ENCODE measurements around the gene RPS26. TPM values are rescaled to one million over a fixed set of nuclear protein-coding genes. Genes with fewer than 3 reads are reported as not detected.
"Not testable (repeated sequence)": the region's sequence is repeated elsewhere in the genome, so short reads cannot be mapped to it uniquely, and the experiment has no call there.

RPS26 gene
- total RNA-seq, result 3,534 and 3,636 TPM in 2 replicates

DNA sequence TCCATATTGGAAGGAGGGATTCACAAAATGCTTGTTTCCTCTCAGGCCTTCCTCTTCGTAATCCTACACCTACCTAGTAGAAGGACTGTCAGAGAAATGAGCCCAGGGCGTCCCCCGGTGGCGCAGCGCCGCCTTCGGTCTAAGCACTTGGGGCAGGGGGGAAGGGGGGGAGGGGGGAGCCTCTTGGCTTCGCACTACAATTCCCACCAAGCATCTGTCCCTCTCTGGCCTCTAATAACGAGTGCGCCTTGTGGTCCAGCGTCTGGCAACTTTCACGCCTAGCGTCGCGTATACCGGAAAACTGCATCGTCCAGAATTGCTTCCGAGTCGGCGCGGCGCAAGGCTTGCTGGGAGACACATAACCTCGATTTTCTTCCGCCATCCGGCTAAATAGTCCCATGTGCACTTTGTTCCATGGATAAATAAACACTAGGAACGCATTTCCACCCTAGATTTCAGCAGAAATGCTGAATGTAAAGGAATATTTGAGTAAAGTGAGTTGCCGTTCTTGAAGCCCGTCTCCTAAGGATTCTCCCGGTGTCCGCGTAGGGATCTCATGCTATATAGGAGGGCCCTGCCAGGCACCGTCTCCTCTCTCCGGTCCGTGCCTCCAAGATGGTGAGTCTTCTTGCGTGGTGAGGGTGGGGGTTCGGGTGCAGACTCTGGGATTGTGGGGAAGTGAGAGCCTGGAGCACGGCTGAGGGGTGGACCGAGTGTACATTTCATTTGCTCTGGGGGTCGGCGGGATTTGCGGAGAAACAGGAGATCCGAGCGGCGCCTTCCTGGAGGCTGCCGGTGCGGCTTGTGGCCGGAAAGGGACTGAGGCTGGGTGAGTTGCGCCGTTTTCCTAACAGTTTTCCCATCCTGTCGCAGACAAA lies at the start of gene RPS26:
RPS26 (plus strand) TSS at position 367 of the 878 bp plus-strand sequence; CDS start at position 616, 249 bp downstream.
- DNase-seq (ENCODE audit: low read depth), result peak; percentile 98
- H3K4me3 ChIP-seq (ENCODE audit: low read depth, low read length), result peak within 1 kb of the TSS; percentile 90
- TF ChIP-seq, protein P1, sequence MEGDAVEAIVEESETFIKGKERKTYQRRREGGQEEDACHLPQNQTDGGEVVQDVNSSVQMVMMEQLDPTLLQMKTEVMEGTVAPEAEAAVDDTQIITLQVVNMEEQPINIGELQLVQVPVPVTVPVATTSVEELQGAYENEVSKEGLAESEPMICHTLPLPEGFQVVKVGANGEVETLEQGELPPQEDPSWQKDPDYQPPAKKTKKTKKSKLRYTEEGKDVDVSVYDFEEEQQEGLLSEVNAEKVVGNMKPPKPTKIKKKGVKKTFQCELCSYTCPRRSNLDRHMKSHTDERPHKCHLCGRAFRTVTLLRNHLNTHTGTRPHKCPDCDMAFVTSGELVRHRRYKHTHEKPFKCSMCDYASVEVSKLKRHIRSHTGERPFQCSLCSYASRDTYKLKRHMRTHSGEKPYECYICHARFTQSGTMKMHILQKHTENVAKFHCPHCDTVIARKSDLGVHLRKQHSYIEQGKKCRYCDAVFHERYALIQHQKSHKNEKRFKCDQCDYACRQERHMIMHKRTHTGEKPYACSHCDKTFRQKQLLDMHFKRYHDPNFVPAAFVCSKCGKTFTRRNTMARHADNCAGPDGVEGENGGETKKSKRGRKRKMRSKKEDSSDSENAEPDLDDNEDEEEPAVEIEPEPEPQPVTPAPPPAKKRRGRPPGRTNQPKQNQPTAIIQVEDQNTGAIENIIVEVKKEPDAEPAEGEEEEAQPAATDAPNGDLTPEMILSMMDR (conservative IDR thresholded peaks at IDR 0.05; ENCODE audit: low read depth, low read length), result peak; percentile 49

DNA sequence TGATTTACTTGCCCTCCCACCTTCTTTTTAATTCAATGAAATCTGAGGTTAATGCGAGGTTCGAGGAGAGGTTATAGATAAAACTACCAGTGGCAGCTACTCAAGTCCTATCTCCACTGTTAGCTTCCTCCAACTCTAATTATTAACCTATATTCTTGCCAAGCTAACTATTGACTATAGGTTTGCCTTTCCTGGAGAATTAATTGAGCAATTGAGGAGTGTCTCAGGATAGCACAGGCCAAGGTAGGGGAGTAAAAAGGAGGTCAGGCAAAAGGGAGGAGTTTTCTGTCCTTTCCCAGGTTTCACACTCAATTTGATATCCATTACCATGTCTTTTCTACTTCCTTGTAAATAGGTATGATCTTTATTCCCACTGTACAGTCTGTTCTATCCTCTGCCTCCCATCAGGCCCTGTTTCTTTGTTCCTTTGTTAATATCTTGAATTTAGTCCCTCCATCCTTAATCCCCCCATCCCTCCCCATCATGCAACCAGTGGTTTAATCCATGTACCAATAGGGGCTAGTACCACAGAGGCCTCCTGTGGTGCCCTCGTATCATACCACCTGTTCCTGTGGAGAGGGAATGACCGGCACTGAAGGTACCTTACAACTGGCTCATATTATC lies 48.4 kb upstream of the RPS26 start:
- DNase-seq (ENCODE audit: low read depth), result no peak
- no peak overlapping the region for H3K4me3 ChIP-seq (ENCODE audit: low read depth, low read length)
- TF ChIP-seq, protein P1 (conservative IDR thresholded peaks at IDR 0.05; ENCODE audit: low read depth, low read length), result no peak

DNA sequence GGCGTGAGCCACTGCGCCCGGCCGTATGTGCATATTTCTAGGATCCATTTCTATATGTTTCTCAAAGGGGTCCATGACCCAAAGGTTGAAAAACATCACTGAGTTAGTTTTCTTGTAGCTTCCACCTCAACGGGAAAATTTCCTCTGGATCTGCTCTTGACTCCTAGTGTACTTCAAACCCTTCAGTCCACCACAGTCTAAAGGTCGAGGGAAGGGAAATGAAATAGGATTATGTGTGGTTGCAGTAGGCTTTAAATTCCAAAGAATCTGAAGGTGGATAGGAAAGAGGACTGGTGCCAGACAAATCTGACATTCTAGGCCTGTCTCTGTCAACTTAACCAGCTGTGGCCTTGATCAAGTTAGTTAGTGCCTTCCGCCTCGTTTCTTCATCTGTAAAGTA lies 46.4 kb upstream of the RPS26 start:
- H3K4me3 ChIP-seq (ENCODE audit: low read depth, low read length), result no peak overlapping the region
- no peak for DNase-seq (ENCODE audit: low read depth)
- TF ChIP-seq, protein P1 (conservative IDR thresholded peaks at IDR 0.05; ENCODE audit: low read depth, low read length), result no peak

DNA sequence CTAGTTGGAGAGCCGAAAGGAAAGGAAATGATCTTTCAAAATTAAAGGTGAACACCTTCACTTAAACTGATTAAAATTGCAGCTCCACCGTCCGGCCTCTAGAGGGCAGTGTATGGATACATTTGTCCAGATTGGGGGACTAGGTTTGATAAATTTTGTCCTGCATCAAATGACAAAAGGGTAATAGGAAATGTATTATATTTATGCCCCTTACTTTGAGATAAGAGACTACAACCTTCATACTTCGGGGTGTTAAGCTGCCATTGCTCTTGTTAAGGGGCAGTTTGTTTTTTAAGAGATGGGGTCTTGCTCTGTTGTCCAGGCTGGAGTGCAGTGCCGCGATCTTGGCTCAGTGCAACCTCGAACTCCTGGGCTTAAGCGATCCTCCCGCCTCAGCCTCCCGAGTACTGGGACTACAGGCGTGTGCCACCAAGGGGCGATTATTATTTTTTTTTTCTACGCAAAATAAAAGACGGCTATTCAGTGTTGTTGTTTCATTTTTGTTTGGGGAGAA lies 45.5 kb upstream of the RPS26 start:
- peak overlapping the region; percentile 83 for H3K4me3 ChIP-seq (ENCODE audit: low read depth, low read length)
- TF ChIP-seq, protein P1 (conservative IDR thresholded peaks at IDR 0.05; ENCODE audit: low read depth, low read length), result peak; percentile 87
- DNase-seq (ENCODE audit: low read depth), result no peak

DNA sequence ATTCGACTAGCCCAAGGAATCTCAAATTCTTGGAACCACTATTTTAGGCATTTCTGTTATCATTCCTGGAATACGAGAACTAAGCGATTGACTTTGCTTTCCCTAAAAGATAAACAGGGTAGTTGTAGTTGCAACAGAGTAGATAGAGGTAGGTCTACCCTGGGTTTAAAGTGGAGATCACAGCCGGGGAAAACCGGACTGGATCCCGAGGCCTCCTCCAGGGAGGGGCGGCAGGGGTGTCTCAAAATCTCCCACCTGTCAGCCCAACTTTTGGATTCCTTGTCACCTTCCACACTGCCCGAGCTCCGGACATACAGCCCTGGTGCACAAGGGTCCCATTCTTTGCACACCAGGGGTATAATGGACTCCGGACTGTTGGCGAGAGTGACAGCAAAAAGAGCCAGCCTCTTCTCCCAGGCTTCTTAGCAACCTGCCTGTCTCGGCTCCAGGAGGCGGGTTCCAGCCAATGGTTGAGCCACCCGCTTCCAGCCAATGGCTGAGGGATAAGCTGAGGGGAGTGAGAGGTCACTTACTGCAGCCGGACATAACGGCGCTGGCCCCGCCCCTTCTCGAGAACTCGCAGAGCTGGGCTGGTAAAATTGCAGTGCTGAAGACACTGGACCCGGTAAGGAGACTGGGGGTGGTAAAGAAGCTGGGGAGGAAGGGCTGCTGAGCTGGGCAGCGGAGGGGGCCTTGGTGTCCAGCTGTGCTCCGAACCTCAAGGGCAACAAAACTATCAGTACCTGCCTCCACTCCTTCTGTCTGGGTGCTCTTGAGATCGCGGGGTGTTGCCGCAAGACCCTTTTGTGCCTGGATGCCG lies 44.8 kb upstream of the RPS26 start, which contains the start of gene SUOX:
SUOX (plus strand) TSS at position 562 of the 820 bp plus-strand sequence. CDS start 4,946 bp downstream, outside the sequence.
- TF ChIP-seq, protein P1 (conservative IDR thresholded peaks at IDR 0.05; ENCODE audit: low read depth, low read length), result no peak
- DNase-seq (ENCODE audit: low read depth), result peak; percentile 74
- peak within 1 kb of the TSS; percentile 83 for H3K4me3 ChIP-seq (ENCODE audit: low read depth, low read length)

DNA sequence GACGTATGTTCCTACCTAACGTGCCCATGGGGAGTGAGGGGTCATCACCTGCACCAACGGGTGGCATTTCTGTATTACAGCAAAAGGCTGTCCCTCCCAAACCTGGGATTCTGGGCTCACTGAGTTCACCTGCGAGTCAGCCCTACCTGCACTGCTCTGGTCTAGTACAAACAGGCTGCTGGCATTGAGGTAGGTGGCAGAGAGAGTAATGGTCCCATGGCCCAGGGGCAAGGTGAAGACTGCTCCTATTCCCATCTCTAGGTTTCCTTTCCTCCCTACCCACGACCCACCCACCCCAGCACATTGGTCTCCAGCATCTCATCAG lies 44.2 kb upstream of the RPS26 start:
- TF ChIP-seq, protein P1 (conservative IDR thresholded peaks at IDR 0.05; ENCODE audit: low read depth, low read length), result no peak
- peak overlapping the region; percentile 83 for H3K4me3 ChIP-seq (ENCODE audit: low read depth, low read length)

DNA sequence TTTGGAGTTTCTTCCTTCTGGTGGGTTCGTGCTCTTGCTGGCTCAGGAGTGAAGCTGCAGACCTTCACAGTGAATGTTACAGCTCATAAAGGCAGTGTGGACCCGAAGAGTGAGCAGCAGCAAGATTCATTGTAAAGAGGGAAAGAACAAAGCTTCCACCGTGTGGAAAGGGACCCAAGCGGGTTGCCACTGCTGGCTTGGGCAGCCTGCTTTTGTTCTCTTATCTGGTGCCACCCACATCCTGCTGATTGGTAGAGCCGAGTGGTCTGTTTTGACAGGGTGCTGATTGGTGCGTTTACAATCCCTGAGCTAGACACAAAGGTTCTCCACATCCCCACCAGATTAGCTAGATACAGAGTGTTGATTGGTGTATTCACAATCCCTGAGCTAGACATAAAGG lies 42.2 kb upstream of the RPS26 start:
- H3K4me3 ChIP-seq (ENCODE audit: low read depth, low read length); DNase-seq (ENCODE audit: low read depth): not testable (repeated sequence)

More for the DNA sequence above, 44.2 kb upstream of the RPS26 start:
- DNase-seq (ENCODE audit: low read depth), result no peak

DNA sequence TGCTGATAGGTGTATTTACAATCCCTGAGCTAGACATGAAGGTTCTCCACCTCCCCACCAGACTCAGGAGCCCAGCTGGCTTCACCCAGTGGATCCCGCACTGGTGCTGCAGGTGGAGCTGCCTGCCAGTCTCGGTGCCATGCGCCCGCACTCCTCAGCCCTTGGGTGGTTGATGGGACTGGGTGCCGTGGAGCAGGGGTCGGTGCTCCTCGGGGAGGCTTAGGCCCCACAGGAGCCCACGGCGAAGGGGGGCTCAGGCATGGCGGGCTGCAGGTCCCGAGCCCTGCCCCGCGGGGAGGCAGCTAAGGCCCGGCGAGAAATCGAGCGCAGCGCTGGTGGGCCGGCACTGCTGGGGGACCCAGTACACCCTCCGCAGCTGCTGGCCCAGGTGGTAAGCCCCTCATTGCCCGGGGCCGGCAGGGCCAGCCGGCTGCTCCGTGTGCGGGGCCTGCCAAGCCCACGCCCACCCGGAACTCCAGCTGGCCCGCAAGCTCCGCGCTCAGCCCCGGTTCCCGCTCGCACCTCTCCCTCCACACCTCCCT lies 41.6 kb upstream of the RPS26 start:
- not testable (repeated sequence) for H3K4me3 ChIP-seq (ENCODE audit: low read depth, low read length); DNase-seq (ENCODE audit: low read depth)

Measured in epithelial cell of proximal tubule (primary cell).